ENCODE measurements around the gene GLMN. TPM values are rescaled to one million over a fixed set of nuclear protein-coding genes. Genes with fewer than 3 reads are reported as not detected.
A peak's percentile ranks its signal among the peaks of the same experiment; 100 is the strongest.

GLMN gene
- total RNA-seq, result 10 to 100 TPM in 4 of 7 donors, 1 to 10 TPM in 3; 7.8 to 22.6 (median 11.3) TPM
- polyA plus RNA-seq, result 10 to 100 TPM; 10.2 to 20.2 (median 11.3) TPM
- long read RNA-seq, donor 1, result 0 reads
- long read RNA-seq, donor 2, partial matches to known transcripts, result 0 of 2 reads
- long read RNA-seq, donor 2, other reads (novel, unspliced or antisense), result 0 of 2 reads

GRCh38 chr1:92298573-92299476 is at the start of gene GLMN, which contains the start of gene RPAP2:
Gene GLMN, minus strand, starts transcription at chr1:92298987. Its CDS starts 988 bp downstream, at chr1:92297999.
Gene RPAP2, plus strand, starts transcription at chr1:92299059. Its CDS starts 15 bp downstream, at chr1:92299074.
- intact Hi-C loops (cut with DNase I; ENCODE audit: low total_unique reads), result no loop called here
- peaks cover 0 to 50% (median 3%) of the 10 kb centered on the region in 6 donors for H3K36me3 ChIP-seq

GRCh38 chr1:92346866-92347640 is 48.3 kb upstream of the GLMN start:
- 37 to 68% (median 58%) methylated on average over 1 of the region's 1 CpG for WGBS, 5 donors
- Histone ChIP-seq H3K4me1 (no peaks in the 10 kb centered on the region), H3K9me3 (peaks cover 0 to 8% (median 6%) of the 10 kb centered on the region in 8 donors), H3K27ac (no peak overlapping the region), H3K4me3 (no peak overlapping the region), H3K36me3 (peaks cover 0 to 82% (median 40%) of the 10 kb centered on the region in 6 donors), H3K27me3 (replicated peaks in 1 of 7) (no peaks in the 10 kb centered on the region)
- no peak for TF ChIP-seq POLR2AphosphoS5 (IDR thresholded peaks at IDR 0.05)
- TF ChIP-seq POLR2A (IDR thresholded peaks at IDR 0.05), result no peak
- TF ChIP-seq CTCF (IDR thresholded peaks at IDR 0.05 in 8 of 11, conservative IDR thresholded peaks at IDR 0.05 in 3 of 11), result no peak
- intact Hi-C loops (cut with DNase I; ENCODE audit: low total_unique reads), result no loop called here
- DNase-seq, result no peak

More at GRCh38 chr1:92298573-92299476, at the start of gene GLMN, which contains the start of gene RPAP2:
- Histone ChIP-seq H3K9me3 (no peaks in the 10 kb centered on the region), H3K4me1 (peaks cover 5 to 52% (median 32%) of the 10 kb centered on the region in 6 donors), H3K27me3 (replicated peaks in 1 of 7) (no peaks in the 10 kb centered on the region), H3K4me3 (peak within 1 kb of the TSS; percentile 67 to 89 (median 75)), H3K27ac (peak within 1 kb of the TSS; percentile 93 to 99 (median 97))
- peak in 1 of 3 donors; percentile 38 for TF ChIP-seq POLR2A (IDR thresholded peaks at IDR 0.05)
- peak in 2 of 11 experiments; percentile 12 to 22 for TF ChIP-seq CTCF (IDR thresholded peaks at IDR 0.05 in 8 of 11, conservative IDR thresholded peaks at IDR 0.05 in 3 of 11)
- peak; percentile 94 to 96 (median 95) for TF ChIP-seq POLR2AphosphoS5 (IDR thresholded peaks at IDR 0.05)
- peak; percentile 96 for DNase-seq
- 0 to 1% (median 1%) methylated on average over 41 to 76 of the region's 76 CpGs for WGBS, 5 donors

GRCh38 chr1:92343061-92343460 is 44.3 kb upstream of the GLMN start:
- H3K9me3 ChIP-seq, result no peaks in the 10 kb centered on the region
- H3K27me3 ChIP-seq (replicated peaks in 1 of 7), result no peaks in the 10 kb centered on the region
- H3K27ac ChIP-seq, result no peak overlapping the region
- no peaks in the 10 kb centered on the region for H3K4me1 ChIP-seq
- 85 to 92% (median 89%) methylated on average over 3 of the region's 3 CpGs for WGBS, 5 donors
- intact Hi-C loops (cut with DNase I; ENCODE audit: low total_unique reads), result no loop called here
- H3K36me3 ChIP-seq, result peaks cover 0 to 80% (median 24%) of the 10 kb centered on the region in 6 donors
- no peak overlapping the region for H3K4me3 ChIP-seq
- no peak for TF ChIP-seq POLR2AphosphoS5 (IDR thresholded peaks at IDR 0.05)
- TF ChIP-seq CTCF (IDR thresholded peaks at IDR 0.05 in 8 of 11, conservative IDR thresholded peaks at IDR 0.05 in 3 of 11), result no peak
- TF ChIP-seq POLR2A (IDR thresholded peaks at IDR 0.05), result no peak
- no peak for DNase-seq
